Nephron (organoid): ENCODE measurements around the gene CREB3L1.

Experiments
- H3K27ac Mint-ChIP-seq, 3 experiments: 2 replicates each; pipeline ENCODE4 v1.8.0; 2020; ENCODE audit warnings: mixed read lengths in 3 of 3, mild to moderate bottlenecking in 2 of 3, moderate library complexity in 1 of 3
- H3K27me3 Mint-ChIP-seq: 2 replicates; pipeline ENCODE4 v1.8.0; 2021; ENCODE audit warnings: low read depth, mild to moderate bottlenecking, moderate library complexity, mixed read lengths
- H3K36me3 Mint-ChIP-seq: 2 replicates; pipeline ENCODE4 v1.8.0; 2020; ENCODE audit warnings: low read depth, mixed read lengths
- H3K4me1 Mint-ChIP-seq: 2 replicates; pipeline ENCODE4 v1.8.0; 2020; ENCODE audit warnings: mixed read lengths
- H3K4me3 Mint-ChIP-seq, 3 experiments: 2 replicates each; pipeline ENCODE4 v1.8.0; 2020; ENCODE audit warnings: mild to moderate bottlenecking in 3 of 3, mixed read lengths in 3 of 3, moderate library complexity in 2 of 3
- H3K9me3 Mint-ChIP-seq: 2 replicates; pipeline ENCODE4 v1.8.0; 2020; ENCODE audit warnings: mixed read lengths
- TF ChIP-seq, protein P1 (sequence below), 3 experiments: fragments of 200-600 bp; sonication (generic); IDR thresholded peaks; one replicate each; pipeline ENCODE4 v1.5.0; 2021; ENCODE audit warnings: antibody characterized with exemption in 3 of 3; ENCODE audit not compliant: unreplicated experiment in 3 of 3

The CREB3L1 gene

DNA sequence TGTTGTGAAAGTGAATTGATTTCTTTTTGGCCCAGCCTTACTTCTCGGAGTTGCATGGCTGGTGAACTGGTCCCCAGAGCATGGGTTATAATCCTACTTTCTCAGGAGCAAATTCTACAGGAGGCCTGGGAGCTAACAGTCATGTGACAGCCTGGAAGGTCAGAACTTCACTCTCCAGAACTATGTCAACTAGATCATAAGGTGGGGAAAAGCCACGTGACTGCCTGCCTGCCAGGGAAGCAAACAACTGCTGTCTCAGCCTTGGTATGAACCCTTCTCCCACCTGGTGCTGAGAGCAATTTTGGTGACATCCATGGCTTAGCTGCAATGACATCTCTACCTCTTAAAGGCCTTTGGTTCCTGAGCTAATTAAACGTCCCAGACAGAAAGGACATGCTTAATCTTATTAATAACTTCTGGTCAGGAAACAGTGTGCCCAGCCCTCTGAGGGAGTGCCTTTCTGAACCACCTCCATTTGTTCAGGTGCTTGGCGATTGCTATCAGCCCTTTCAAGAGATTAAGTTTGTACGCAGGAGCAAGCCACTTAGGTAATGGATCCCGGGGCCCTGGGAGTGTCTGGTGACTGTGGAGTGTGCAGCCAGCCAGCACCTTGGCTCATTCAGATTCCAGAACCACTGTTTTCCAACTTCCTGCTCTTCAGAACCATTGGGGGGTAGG, 1.4 kb upstream of the CREB3L1 start:
- TF ChIP-seq, protein P1, sequence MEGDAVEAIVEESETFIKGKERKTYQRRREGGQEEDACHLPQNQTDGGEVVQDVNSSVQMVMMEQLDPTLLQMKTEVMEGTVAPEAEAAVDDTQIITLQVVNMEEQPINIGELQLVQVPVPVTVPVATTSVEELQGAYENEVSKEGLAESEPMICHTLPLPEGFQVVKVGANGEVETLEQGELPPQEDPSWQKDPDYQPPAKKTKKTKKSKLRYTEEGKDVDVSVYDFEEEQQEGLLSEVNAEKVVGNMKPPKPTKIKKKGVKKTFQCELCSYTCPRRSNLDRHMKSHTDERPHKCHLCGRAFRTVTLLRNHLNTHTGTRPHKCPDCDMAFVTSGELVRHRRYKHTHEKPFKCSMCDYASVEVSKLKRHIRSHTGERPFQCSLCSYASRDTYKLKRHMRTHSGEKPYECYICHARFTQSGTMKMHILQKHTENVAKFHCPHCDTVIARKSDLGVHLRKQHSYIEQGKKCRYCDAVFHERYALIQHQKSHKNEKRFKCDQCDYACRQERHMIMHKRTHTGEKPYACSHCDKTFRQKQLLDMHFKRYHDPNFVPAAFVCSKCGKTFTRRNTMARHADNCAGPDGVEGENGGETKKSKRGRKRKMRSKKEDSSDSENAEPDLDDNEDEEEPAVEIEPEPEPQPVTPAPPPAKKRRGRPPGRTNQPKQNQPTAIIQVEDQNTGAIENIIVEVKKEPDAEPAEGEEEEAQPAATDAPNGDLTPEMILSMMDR (IDR thresholded peaks at IDR 0.05; ENCODE audit: unreplicated experiment in 3 of 3) = no peak
- Mint-ChIP-seq H3K4me1 (peaks cover 81% of the 10 kb centered on the region), H3K27ac (peak overlapping the region; percentile 55 to 84 (median 77)), H3K9me3 (no peaks in the 10 kb centered on the region), H3K27me3 (peaks cover 19% of the 10 kb centered on the region), H3K36me3 (no peaks in the 10 kb centered on the region), H3K4me3 (peak overlapping the region; percentile 71 to 80 (median 78))

DNA sequence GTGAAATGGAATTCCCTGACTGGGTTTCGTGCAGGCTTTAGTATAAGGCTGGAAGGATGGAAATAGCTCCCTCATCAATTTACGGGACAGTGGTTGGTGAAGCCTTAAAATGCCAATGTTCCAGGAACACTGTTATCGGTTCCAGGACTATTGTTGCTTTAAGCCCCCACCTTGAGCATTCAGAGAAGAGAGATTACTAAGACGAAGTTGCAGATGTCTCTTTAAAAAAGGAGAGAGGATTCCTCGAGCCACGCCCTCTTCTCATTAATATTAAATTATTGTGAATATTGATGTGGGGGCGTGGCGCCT, 195 bp upstream of the CREB3L1 start:
- Mint-ChIP-seq H3K4me3 (peak overlapping the region; percentile 97 to 99 (median 98)), H3K27ac (peak overlapping the region; percentile 92 to 97 (median 94)), H3K9me3 (no peaks in the 10 kb centered on the region)

DNA sequence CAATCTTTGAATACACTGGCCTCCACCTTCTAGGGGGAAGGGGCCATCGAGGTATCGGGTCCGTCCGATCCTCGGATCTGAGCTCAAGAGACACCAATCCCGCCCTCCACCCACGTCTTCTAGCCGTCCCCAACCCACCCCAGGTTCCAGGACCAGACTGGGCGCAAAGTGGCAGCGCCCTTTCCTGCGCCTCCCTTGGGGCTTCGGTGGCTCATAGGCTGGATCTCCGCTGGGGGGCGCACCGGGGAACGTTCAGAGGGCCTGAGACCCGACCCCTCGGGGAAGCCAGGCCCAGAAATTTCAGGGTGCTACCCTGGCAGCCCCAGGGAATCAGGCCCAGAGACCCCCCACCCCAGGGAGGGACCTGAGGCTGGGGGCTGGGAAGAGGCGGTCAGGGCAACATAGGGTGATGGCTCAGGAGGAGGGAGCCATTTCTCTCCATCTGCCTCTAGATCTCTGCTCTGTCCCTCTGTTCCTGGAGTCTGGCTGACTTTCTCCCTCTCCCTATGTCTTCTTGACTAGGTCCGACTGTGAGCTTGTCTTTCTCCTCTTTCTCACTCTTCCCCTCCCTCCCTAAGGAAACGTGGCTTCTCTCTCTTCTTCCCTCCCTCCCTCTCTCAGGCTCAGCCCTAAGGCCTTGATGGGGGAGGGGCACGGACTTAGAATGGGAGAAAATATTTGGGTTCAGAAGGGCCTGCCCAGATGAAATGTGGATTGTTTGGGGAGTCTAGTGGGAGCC, 1.1 kb downstream of the CREB3L1 start:
- peaks cover 21% of the 10 kb centered on the region for H3K27me3 Mint-ChIP-seq
- H3K9me3 Mint-ChIP-seq = no peaks in the 10 kb centered on the region
- peaks cover 70% of the 10 kb centered on the region for H3K4me1 Mint-ChIP-seq
- TF ChIP-seq, protein P1 (IDR thresholded peaks at IDR 0.05; ENCODE audit: unreplicated experiment in 3 of 3) = peak; percentile 58 to 66 (median 58)
- peak overlapping the region; percentile 94 to 96 (median 95) for H3K27ac Mint-ChIP-seq
- H3K36me3 Mint-ChIP-seq = no peaks in the 10 kb centered on the region
- H3K4me3 Mint-ChIP-seq = peak overlapping the region; percentile 93 to 95 (median 93)

More for the DNA sequence above, 195 bp upstream of the CREB3L1 start:
- peaks cover 83% of the 10 kb centered on the region for H3K4me1 Mint-ChIP-seq
- no peaks in the 10 kb centered on the region for H3K36me3 Mint-ChIP-seq
- peaks cover 22% of the 10 kb centered on the region for H3K27me3 Mint-ChIP-seq
- TF ChIP-seq, protein P1 (IDR thresholded peaks at IDR 0.05; ENCODE audit: unreplicated experiment in 3 of 3) = no peak

DNA sequence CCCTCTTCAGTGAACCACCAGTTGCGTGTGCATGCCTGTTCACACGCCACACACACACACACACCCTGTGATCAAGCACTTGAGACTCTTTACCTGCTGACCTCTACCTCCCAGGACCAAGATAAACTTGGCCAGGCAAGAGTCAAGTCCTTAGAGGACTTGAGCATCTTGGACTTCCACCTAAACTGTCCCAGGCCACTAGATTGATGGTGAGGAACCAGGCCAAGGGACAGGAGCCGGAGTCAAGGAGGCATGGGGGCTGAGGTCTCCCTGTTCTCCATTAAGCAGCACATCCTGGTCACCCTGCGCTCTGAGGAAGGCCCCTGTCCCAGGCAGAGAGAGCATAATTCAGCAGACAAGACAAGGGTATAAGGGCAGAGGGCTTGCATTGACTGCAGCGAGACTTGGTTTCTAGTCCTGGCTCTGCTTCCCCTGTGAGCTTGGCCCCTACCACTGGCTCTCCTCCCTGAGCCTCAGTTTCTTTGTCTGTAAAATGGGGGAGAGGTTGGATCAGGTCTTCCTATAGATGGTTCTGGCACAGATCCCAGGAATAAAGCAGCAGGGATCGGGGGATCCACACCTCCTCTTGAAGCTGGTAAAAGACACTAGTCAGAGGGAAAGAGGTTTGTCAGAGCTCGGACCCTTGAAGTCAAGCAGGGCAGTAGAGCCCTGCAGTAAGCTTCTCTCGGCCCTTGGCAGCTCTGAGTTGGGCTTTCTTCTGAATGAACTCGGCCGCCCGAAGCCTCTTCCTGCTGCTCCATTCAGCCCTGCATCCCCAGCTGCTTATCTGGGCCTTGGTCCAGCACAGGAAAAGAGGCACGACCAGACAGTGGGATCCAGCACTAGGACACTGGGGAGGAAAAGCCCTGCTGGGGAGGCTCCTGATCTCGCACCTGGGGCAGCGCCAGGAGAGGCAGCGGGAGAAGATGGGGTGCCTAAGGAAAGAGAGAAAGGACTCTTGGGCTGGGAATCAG, 2.0 kb downstream of the CREB3L1 start:
- peaks cover 61% of the 10 kb centered on the region for H3K4me1 Mint-ChIP-seq
- H3K27me3 Mint-ChIP-seq = peaks cover 21% of the 10 kb centered on the region
- TF ChIP-seq, protein P1 (IDR thresholded peaks at IDR 0.05; ENCODE audit: unreplicated experiment in 3 of 3) = no peak
- H3K36me3 Mint-ChIP-seq = no peaks in the 10 kb centered on the region
- H3K4me3 Mint-ChIP-seq = peak overlapping the region; percentile 93 to 95 (median 93)
- no peaks in the 10 kb centered on the region for H3K9me3 Mint-ChIP-seq
- H3K27ac Mint-ChIP-seq = peak overlapping the region; percentile 94 to 96 (median 95)

DNA sequence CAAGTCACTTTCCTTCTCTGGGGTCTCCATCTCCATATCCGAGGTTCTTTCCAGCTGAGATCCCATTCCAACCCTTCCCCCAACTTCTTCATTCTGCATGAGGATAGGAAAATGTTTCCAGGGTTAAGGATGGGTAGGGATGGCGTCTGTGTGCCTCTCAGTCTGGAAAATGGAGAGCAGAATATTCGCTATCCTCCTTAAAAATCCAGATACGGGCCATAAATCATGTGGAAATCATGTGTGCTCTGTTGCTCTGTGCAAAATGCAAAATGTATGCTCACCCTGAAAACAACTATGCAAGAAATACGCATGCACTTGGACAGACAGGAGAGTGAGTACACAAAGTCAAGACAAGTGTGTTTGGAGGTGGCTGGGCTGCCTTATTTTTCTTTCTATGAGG, 3.2 kb downstream of the CREB3L1 start:
- H3K4me1 Mint-ChIP-seq = peaks cover 60% of the 10 kb centered on the region
- no peaks in the 10 kb centered on the region for H3K9me3 Mint-ChIP-seq
- TF ChIP-seq, protein P1 (IDR thresholded peaks at IDR 0.05; ENCODE audit: unreplicated experiment in 3 of 3) = no peak
- no peaks in the 10 kb centered on the region for H3K36me3 Mint-ChIP-seq
- peaks cover 19% of the 10 kb centered on the region for H3K27me3 Mint-ChIP-seq
- H3K27ac Mint-ChIP-seq = peak overlapping the region; percentile 94 to 98 (median 97)
- peak overlapping the region; percentile 66 to 83 (median 77) for H3K4me3 Mint-ChIP-seq
